ENCODE results near the gene OR2G6.
"Not testable (repeated sequence)": the region's sequence is repeated elsewhere in the genome, so short reads cannot be mapped to it uniquely, and the experiment has no call there.

GRCh38 chr1:248481686-248482579 is 25.9 kb upstream of the OR2G6 start:
- not testable (repeated sequence) for TF ChIP-seq ZNF354B (CRISPR knock-in tag; IDR thresholded peaks at IDR 0.05); ZNF311 (CRISPR knock-in tag; IDR thresholded peaks at IDR 0.05); ELF1 (tag; IDR thresholded peaks at IDR 0.05); SAP30 (IDR thresholded peaks at IDR 0.05; ENCODE audit: borderline replicate concordance, insufficient read depth, low read depth, low read length, poor library complexity, severe bottlenecking); CTCF (IDR thresholded peaks at IDR 0.05 in 2 of 3, conservative IDR thresholded peaks at IDR 0.05 in 1 of 3; ENCODE audit: insufficient read depth in 2 of 3, low read depth in 1 of 3, low read length in 3 of 3); ELF4 (CRISPR knock-in tag; IDR thresholded peaks at IDR 0.05); SNRNP70 (optimal IDR thresholded peaks at IDR 0.05; ENCODE audit: low read depth, low read length); BRCA1 (IDR thresholded peaks at IDR 0.05); BRCA1 (CRISPR knock-in tag; IDR thresholded peaks at IDR 0.05); MLLT1 (IDR thresholded peaks at IDR 0.05)
- TF ChIP-seq, protein P1, sequence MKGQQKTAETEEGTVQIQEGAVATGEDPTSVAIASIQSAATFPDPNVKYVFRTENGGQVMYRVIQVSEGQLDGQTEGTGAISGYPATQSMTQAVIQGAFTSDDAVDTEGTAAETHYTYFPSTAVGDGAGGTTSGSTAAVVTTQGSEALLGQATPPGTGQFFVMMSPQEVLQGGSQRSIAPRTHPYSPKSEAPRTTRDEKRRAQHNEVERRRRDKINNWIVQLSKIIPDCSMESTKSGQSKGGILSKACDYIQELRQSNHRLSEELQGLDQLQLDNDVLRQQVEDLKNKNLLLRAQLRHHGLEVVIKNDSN (CRISPR knock-in tag; IDR thresholded peaks at IDR 0.05): not testable (repeated sequence)
- TF ChIP-seq, protein P2, sequence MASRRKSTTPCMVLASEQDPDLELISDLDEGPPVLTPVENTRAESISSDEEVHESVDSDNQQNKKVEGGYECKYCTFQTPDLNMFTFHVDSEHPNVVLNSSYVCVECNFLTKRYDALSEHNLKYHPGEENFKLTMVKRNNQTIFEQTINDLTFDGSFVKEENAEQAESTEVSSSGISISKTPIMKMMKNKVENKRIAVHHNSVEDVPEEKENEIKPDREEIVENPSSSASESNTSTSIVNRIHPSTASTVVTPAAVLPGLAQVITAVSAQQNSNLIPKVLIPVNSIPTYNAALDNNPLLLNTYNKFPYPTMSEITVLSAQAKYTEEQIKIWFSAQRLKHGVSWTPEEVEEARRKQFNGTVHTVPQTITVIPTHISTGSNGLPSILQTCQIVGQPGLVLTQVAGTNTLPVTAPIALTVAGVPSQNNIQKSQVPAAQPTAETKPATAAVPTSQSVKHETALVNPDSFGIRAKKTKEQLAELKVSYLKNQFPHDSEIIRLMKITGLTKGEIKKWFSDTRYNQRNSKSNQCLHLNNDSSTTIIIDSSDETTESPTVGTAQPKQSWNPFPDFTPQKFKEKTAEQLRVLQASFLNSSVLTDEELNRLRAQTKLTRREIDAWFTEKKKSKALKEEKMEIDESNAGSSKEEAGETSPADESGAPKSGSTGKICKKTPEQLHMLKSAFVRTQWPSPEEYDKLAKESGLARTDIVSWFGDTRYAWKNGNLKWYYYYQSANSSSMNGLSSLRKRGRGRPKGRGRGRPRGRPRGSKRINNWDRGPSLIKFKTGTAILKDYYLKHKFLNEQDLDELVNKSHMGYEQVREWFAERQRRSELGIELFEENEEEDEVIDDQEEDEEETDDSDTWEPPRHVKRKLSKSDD (conservative IDR thresholded peaks at IDR 0.05; ENCODE audit: low read length): not testable (repeated sequence)

Measured in K562 (cell line).